OCI-LY3 (cell line): ENCODE data around the gene OR51B4.

Source experiments
- H2AFZ ChIP-seq: fragments of 200-600, 300-600 bp; shearing (Covaris generic); 2 replicates; pipeline ENCODE4 v1.6.0; 2014; ENCODE audit warnings: antibody characterized with exemption, low read depth, low read length
- H3K27ac ChIP-seq: fragments of 200-600, 300-600 bp; sonication (generic); 2 replicates; pipeline ENCODE4 v1.5.1; 2014; ENCODE audit warnings: mild to moderate bottlenecking, low read length, moderate library complexity, mixed read lengths
- H3K27me3 ChIP-seq: fragments of 200-600, 300-600 bp; sonication (generic); 2 replicates; pipeline ENCODE4 v1.6.1; 2014; ENCODE audit warnings: low read depth, low read length, mixed read lengths
- H3K36me3 ChIP-seq: fragments of 200-600, 300-600 bp; sonication (generic); replicated peaks from 2 replicates; pipeline ENCODE3; 2014; ENCODE audit warnings: low read depth, low read length, mixed read lengths
- H3K4me1 ChIP-seq: fragments of 300-600, 200-600 bp; sonication (generic); 2 replicates; pipeline ENCODE4 v1.6.1; 2014; ENCODE audit warnings: low read length, mixed read lengths
- H3K4me2 ChIP-seq: fragments of 200-600, 300-600 bp; sonication (generic); 2 replicates; pipeline ENCODE4 v1.6.1; 2014; ENCODE audit warnings: low read length, mixed read lengths
- H3K4me3 ChIP-seq: fragments of 300-600, 200-600 bp; sonication (generic); 2 replicates; pipeline ENCODE4 v1.5.1; 2014; ENCODE audit warnings: antibody characterized with exemption, mild to moderate bottlenecking, low read length, moderate library complexity
- H3K79me2 ChIP-seq: fragments of 300-600, 200-600 bp; shearing (Covaris generic); 2 replicates; pipeline ENCODE4 v1.6.1; 2014; ENCODE audit warnings: mild to moderate bottlenecking, low read length, mixed read lengths
- H3K9ac ChIP-seq: fragments of 300-600, 200-600 bp; shearing (Covaris generic); 2 replicates; pipeline ENCODE4 v1.6.0; 2014; ENCODE audit warnings: mild to moderate bottlenecking, low read length, moderate library complexity
- H3K9me3 ChIP-seq: fragments of 200-600, 300-600 bp; shearing (Covaris generic); 2 replicates; pipeline ENCODE4 v1.6.1; 2014; ENCODE audit warnings: low read length, mixed read lengths; ENCODE audit not compliant: insufficient read depth
- H4K20me1 ChIP-seq: fragments of 200-600, 300-600 bp; sonication (generic); 2 replicates; pipeline ENCODE4 v1.6.1; 2016; ENCODE audit warnings: low read length, mixed read lengths; ENCODE audit not compliant: insufficient read depth
- CTCF ChIP-seq: fragments of 200-600, 300-600 bp; sonication (generic); IDR thresholded peaks from 2 replicates; pipeline ENCODE4 v1.5.1; 2014; ENCODE audit warnings: antibody characterized with exemption, low read length, low read depth
- EZH2phosphoT487 ChIP-seq: fragments of 200-600 bp; shearing (Covaris generic); IDR thresholded peaks from 2 replicates; pipeline ENCODE4 v1.6.1; 2018; ENCODE audit warnings: antibody characterized with exemption, mixed run types, low read depth

The OR51B4 gene

GRCh38 chr11:5252919-5253265 is 48.9 kb downstream of the OR51B4 start:
- peaks cover 12% of the 10 kb centered on the region for H3K27me3 ChIP-seq
- TF ChIP-seq EZH2phosphoT487: no peak
- TF ChIP-seq CTCF: no peak
- H3K9ac ChIP-seq: no peak overlapping the region
- H3K27ac ChIP-seq: no peak overlapping the region
- no peak overlapping the region for H3K4me3 ChIP-seq
- no peak overlapping the region for H3K4me2 ChIP-seq
- no peak overlapping the region for H2AFZ ChIP-seq
- H3K36me3 ChIP-seq: no peaks in the 10 kb centered on the region
- no peaks in the 10 kb centered on the region for H3K79me2 ChIP-seq
- H3K4me1 ChIP-seq: no peaks in the 10 kb centered on the region
- H4K20me1 ChIP-seq: no peaks in the 10 kb centered on the region
- H3K9me3 ChIP-seq: no peaks in the 10 kb centered on the region

- Histone ChIP-seq H3K27me3 (peaks cover 12% of the 10 kb centered on the region), H3K4me3 (no peak overlapping the region), H3K9me3 (no peaks in the 10 kb centered on the region), H3K4me1 (no peaks in the 10 kb centered on the region), H3K79me2 (no peaks in the 10 kb centered on the region), H3K36me3 (no peaks in the 10 kb centered on the region), H3K9ac (no peak overlapping the region), H2AFZ (no peak overlapping the region), H3K4me2 (no peak overlapping the region), H4K20me1 (no peaks in the 10 kb centered on the region), H3K27ac (no peak overlapping the region)
- TF ChIP-seq EZH2phosphoT487: no peak
- TF ChIP-seq CTCF: no peak
These were observed 49.4 kb downstream of the OR51B4 start for GRCh38 chr11:5252192-5252918.

- Histone ChIP-seq H3K36me3 (no peaks in the 10 kb centered on the region), H3K79me2 (no peaks in the 10 kb centered on the region), H3K9ac (no peak overlapping the region), H3K27ac (no peak overlapping the region), H3K4me2 (no peak overlapping the region), H3K27me3 (peaks cover 12% of the 10 kb centered on the region), H3K4me3 (no peak overlapping the region), H2AFZ (no peak overlapping the region), H4K20me1 (no peaks in the 10 kb centered on the region), H3K4me1 (no peaks in the 10 kb centered on the region), H3K9me3 (no peaks in the 10 kb centered on the region)
- TF ChIP-seq CTCF (no peak), EZH2phosphoT487 (no peak)
These were observed 50.0 kb downstream of the OR51B4 start for GRCh38 chr11:5251746-5252145.
